HCT116 (cell line): ENCODE data around the gene IZUMO1R. TPM values are rescaled to one million over a fixed set of nuclear protein-coding genes. Genes with fewer than 3 reads are reported as not detected.

Experiments
- ATAC-seq: fragments of 200-7000 bp; cut with Tn5 transposase; 2 replicates; pipeline ENCODE4 v1.9.1; 2020; ENCODE audit warnings: mild to moderate bottlenecking, moderate library complexity
- BruUV-seq: library from RNA; stranded (reverse); fragments of 400-500 nt; replicated peaks from 2 replicates; lab custom pipeline; 2021; lab: Mats Ljungman, UMichigan
- CTCF ChIA-PET: fragments of 300-600 bp; sonication (Branson Sonifier 250); formaldehyde crosslinking; loops from one replicate; lab custom pipeline; 2021; ENCODE audit warnings: antibody characterized with exemption; lab: Charles Lee
- POLR2A ChIA-PET: fragments of 300-600, 350-600 bp; sonication (Branson Sonifier 250); formaldehyde crosslinking; loops from one replicate; lab custom pipeline; 2021; ENCODE audit warnings: antibody characterized with exemption; lab: Charles Lee
- RAD21 ChIA-PET, 2 experiments: fragments of 300-600 bp; sonication (Branson Sonifier 250); formaldehyde crosslinking; loops; one replicate each; lab custom pipeline; 2023; ENCODE audit warnings: low total read pairs in 2 of 2; ENCODE audit not compliant: uncharacterized antibody in 2 of 2, unreplicated experiment in 2 of 2, low non-redundant PET in 1 of 2; lab: Charles Lee
- DNase-seq: peaks from one replicate; pipeline ENCODE4 v3.0.0-alpha.2; 2010; ENCODE audit warnings: low read depth, low spot score
- H2AFZ ChIP-seq: fragments of 200-600 bp; shearing (Covaris generic), sonication (generic); 2 replicates; pipeline ENCODE4 v1.6.1; 2017; ENCODE audit warnings: low read depth, mixed run types, mixed read lengths, antibody characterized with exemption, low read length; ENCODE audit not compliant: poor library complexity, severe bottlenecking
- H3K27ac ChIP-seq: 2 replicates; pipeline ENCODE4 v1.5.1; 2012; ENCODE audit warnings: low read depth, low read length
- H3K27me3 ChIP-seq: fragments of 200-600 bp; sonication (generic); 2 replicates; pipeline ENCODE4 v1.6.1; 2016; ENCODE audit warnings: mixed run types, low read length, mixed read lengths; ENCODE audit not compliant: insufficient read depth
- H3K36me3 ChIP-seq, 2 experiments: fragments of 200-500 bp in 1 of 2; fragments of 200-600 bp in 1 of 2; sonication (Bioruptor generic) in 1 of 2; sonication (generic) in 1 of 2; 2 replicates each; pipeline versions ENCODE4 v1.5.1 to v1.6.1; 2014 to 2016; ENCODE audit warnings: low read length in 2 of 2, inconsistent platforms in 1 of 2, mixed read lengths in 1 of 2, mixed run types in 1 of 2; ENCODE audit not compliant: insufficient read depth in 2 of 2, control insufficient read depth in 1 of 2
- H3K4me1 ChIP-seq, 2 experiments: fragments of 200-600 bp in 1 of 2; sonication (generic) in 1 of 2; 2 replicates each; pipeline versions ENCODE4 v1.5.1 to v1.6.1; 2012 to 2017; ENCODE audit warnings: low read length in 2 of 2, inconsistent platforms in 1 of 2, mild to moderate bottlenecking in 1 of 2, mixed read lengths in 1 of 2, mixed run types in 1 of 2, moderate library complexity in 1 of 2; ENCODE audit not compliant: insufficient read depth in 2 of 2, control insufficient read depth in 1 of 2
- H3K4me2 ChIP-seq: fragments of 200-600 bp; sonication (generic); 2 replicates; pipeline ENCODE4 v1.6.1; 2017; ENCODE audit warnings: mixed run types, low read length, mixed read lengths
- H3K4me3 ChIP-seq, 2 experiments: fragments of 200-600 bp in 1 of 2; sonication (generic) in 1 of 2; replicated peaks in 1 of 2; 2 replicates each; pipeline ENCODE4 v1.5.1; 2011 to 2016; ENCODE audit warnings: low read length in 2 of 2, control low read depth in 1 of 2, low read depth in 1 of 2, mild to moderate bottlenecking in 1 of 2, mixed read lengths in 1 of 2, mixed run types in 1 of 2
- H3K79me2 ChIP-seq: fragments of 200-600 bp; sonication (generic); 2 replicates; pipeline ENCODE4 v1.6.1; 2017; ENCODE audit warnings: mild to moderate bottlenecking, mixed run types, low read length, moderate library complexity, mixed read lengths; ENCODE audit not compliant: insufficient read depth
- H3K9ac ChIP-seq: fragments of 200-600 bp; sonication (generic); 2 replicates; pipeline ENCODE4 v1.6.1; 2016; ENCODE audit warnings: low read length, mixed read lengths
- H3K9me2 ChIP-seq: fragments of 200-600 bp; sonication (generic), shearing (Covaris generic); 2 replicates; pipeline ENCODE4 v1.6.1; 2017; ENCODE audit warnings: mixed run types, mild to moderate bottlenecking, moderate library complexity; ENCODE audit not compliant: insufficient read depth
- H3K9me3 ChIP-seq, 2 experiments: fragments of 200-500 bp in 1 of 2; fragments of 200-600 bp in 1 of 2; sonication (Bioruptor generic) in 1 of 2; sonication (generic) in 1 of 2; 2 replicates each; pipeline ENCODE4 v1.6.1; 2014 to 2017; ENCODE audit warnings: low read length in 2 of 2, mixed read lengths in 2 of 2, inconsistent platforms in 1 of 2, low read depth in 1 of 2, mild to moderate bottlenecking in 1 of 2, mixed run types in 1 of 2, moderate library complexity in 1 of 2; ENCODE audit not compliant: control insufficient read depth in 1 of 2, insufficient read depth in 1 of 2
- H4K20me1 ChIP-seq: fragments of 200-600 bp; sonication (generic), shearing (Covaris generic); 2 replicates; pipeline ENCODE4 v1.6.1; 2017; ENCODE audit warnings: mixed run types, mild to moderate bottlenecking, moderate library complexity; ENCODE audit not compliant: insufficient read depth
- ATF3 ChIP-seq: IDR thresholded peaks from 2 replicates; pipeline ENCODE4 v1.6.1; 2012
- CBX3 ChIP-seq: IDR thresholded peaks from 2 replicates; pipeline ENCODE4 v1.6.1; 2012; ENCODE audit warnings: low read depth
- CEBPB ChIP-seq: IDR thresholded peaks from 2 replicates; pipeline ENCODE4 v1.6.1; 2012; ENCODE audit warnings: low read depth
- CTCF ChIP-seq, 3 experiments: fragments of 200-600 bp in 1 of 3; sonication (generic) in 1 of 3; IDR thresholded peaks in 2 of 3; conservative IDR thresholded peaks in 1 of 3; 2 replicates each; pipeline ENCODE4 v1.5.1; 2012 to 2017; ENCODE audit warnings: low read depth in 2 of 3, low read length in 2 of 3, antibody characterized with exemption in 1 of 3, borderline replicate concordance in 1 of 3, control low read depth in 1 of 3, mild to moderate bottlenecking in 1 of 3, mixed read lengths in 1 of 3, mixed run types in 1 of 3, moderate library complexity in 1 of 3; ENCODE audit not compliant: insufficient read depth in 1 of 3
- EGR1 ChIP-seq: IDR thresholded peaks from 2 replicates; pipeline ENCODE4 v1.6.1; 2012; ENCODE audit warnings: low read depth
- ELF1 ChIP-seq: IDR thresholded peaks from 2 replicates; pipeline ENCODE4 v1.6.1; 2012; ENCODE audit warnings: low read depth, borderline replicate concordance
- EZH2 ChIP-seq: fragments of 200-600 bp; sonication (generic); IDR thresholded peaks from 2 replicates; pipeline ENCODE4 v1.6.1; 2017; ENCODE audit warnings: antibody characterized with exemption, mixed run types
- EZH2phosphoT487 ChIP-seq: fragments of 200-600 bp; IDR thresholded peaks from 2 replicates; pipeline ENCODE4 v1.6.1; 2018; ENCODE audit warnings: antibody characterized with exemption, borderline replicate concordance
- FOSL1 ChIP-seq: IDR thresholded peaks from 2 replicates; pipeline ENCODE4 v1.6.1; 2012; ENCODE audit warnings: low read depth
- MAX ChIP-seq: IDR thresholded peaks from 2 replicates; pipeline ENCODE4 v1.6.1; 2012
- POLR2A ChIP-seq: IDR thresholded peaks from 2 replicates; pipeline ENCODE4 v1.7.0; 2011; ENCODE audit warnings: borderline replicate concordance; ENCODE audit not compliant: insufficient read depth, insufficient read length; ENCODE audit errors: extremely low read depth
- POLR2AphosphoS5 ChIP-seq: IDR thresholded peaks from 2 replicates; pipeline ENCODE4 v1.6.1; 2011; ENCODE audit warnings: mild to moderate bottlenecking, low read depth, low read length, moderate library complexity
- SIN3A ChIP-seq: IDR thresholded peaks from 2 replicates; pipeline ENCODE4 v1.6.1; 2012; ENCODE audit warnings: low read depth
- TCF7L2 ChIP-seq: IDR thresholded peaks from 2 replicates; pipeline ENCODE4 v1.7.0; 2011; ENCODE audit warnings: borderline replicate concordance, inconsistent platforms; ENCODE audit not compliant: insufficient read depth, insufficient read length; ENCODE audit errors: extremely low read depth
- YY1 ChIP-seq: IDR thresholded peaks from 2 replicates; pipeline ENCODE4 v1.6.1; 2011; ENCODE audit warnings: low read length, low read depth, moderate library complexity, mild to moderate bottlenecking; ENCODE audit not compliant: insufficient replicate concordance; ENCODE audit errors: extremely low read depth
- ZBTB33 ChIP-seq: IDR thresholded peaks from 2 replicates; pipeline ENCODE4 v1.6.1; 2011; ENCODE audit warnings: mild to moderate bottlenecking, low read length, moderate library complexity; ENCODE audit not compliant: insufficient replicate concordance; ENCODE audit errors: extremely low read depth
- ZFX ChIP-seq: fragments of 450-650 bp; IDR thresholded peaks from 2 replicates; pipeline ENCODE4 v1.6.1; 2017
- intact Hi-C: fragments of 100-400 bp; cut with micrococcal nuclease; formaldehyde crosslinking; loops from 2 replicates; pipeline ENCODE4 v1.10.0; 2022
- total RNA-seq: library from RNA; stranded (reverse); gene quantifications from one replicate; pipeline ENCODE4 v1.2.1, GENCODE V29; 2021; ENCODE audit not compliant: unreplicated experiment

IZUMO1R gene
- total RNA-seq, 1 experiment from 2014 or later, result not detected

GRCh38 chr11:94271885-94272372, 32.5 kb upstream of the IZUMO1R start:
- no peaks in the 10 kb centered on the region for H3K79me2 ChIP-seq
- ATAC-seq, result no peak
- no peaks in the 10 kb centered on the region for H4K20me1 ChIP-seq
- H3K4me1 ChIP-seq, result no peaks in the 10 kb centered on the region
- no peak overlapping the region for H3K4me3 ChIP-seq
- no peaks in the 10 kb centered on the region for H3K9me3 ChIP-seq
- H3K4me2 ChIP-seq, result no peak overlapping the region
- H2AFZ ChIP-seq, result no peak overlapping the region
- DNase-seq, result no peak
- no peak overlapping the region for H3K9ac ChIP-seq
- H3K27ac ChIP-seq, result no peak overlapping the region
- H3K9me2 ChIP-seq, result no peaks in the 10 kb centered on the region
- no peak for TF ChIP-seq SIN3A
- no peak for TF ChIP-seq EZH2phosphoT487
- no peak for TF ChIP-seq EGR1
- no peak for TF ChIP-seq ATF3
- no peak for TF ChIP-seq POLR2A
- no peak for TF ChIP-seq EZH2
- TF ChIP-seq MAX, result no peak
- no peak for TF ChIP-seq CEBPB
- no peak for TF ChIP-seq ELF1
- no peak for TF ChIP-seq TCF7L2
- TF ChIP-seq CBX3, result no peak
- no peak for TF ChIP-seq FOSL1
- no peak for TF ChIP-seq POLR2AphosphoS5
- TF ChIP-seq ZBTB33, result no peak
- no peak for TF ChIP-seq ZFX
- no peak for TF ChIP-seq CTCF (IDR thresholded peaks at IDR 0.05 in 2 of 3, conservative IDR thresholded peaks at IDR 0.05 in 1 of 3; ENCODE audit: borderline replicate concordance in 1 of 3, insufficient read depth in 1 of 3, low read depth in 2 of 3, low read length in 2 of 3)
- no peak for TF ChIP-seq YY1
- BruUV-seq, result no TSS peak
- ChIA-PET RAD21 (no interaction called here), POLR2A (no interaction called here), CTCF (no interaction called here)
- no peaks in the 10 kb centered on the region for H3K36me3 ChIP-seq
- no peaks in the 10 kb centered on the region for H3K27me3 ChIP-seq
- intact Hi-C loops, result no loop called here
